HK-2 (cell line): ENCODE data around the gene WNK2.

ENCODE experiments used
- DNase-seq: peaks from one replicate; pipeline ENCODE4 v3.0.0-alpha.2; 2018; ENCODE audit not compliant: unreplicated experiment

Gene WNK2

GRCh38 chr9:93294011-93294410, 110.1 kb downstream of the WNK2 start:
- no peak for DNase-seq

GRCh38 chr9:93295031-93295430, 111.1 kb downstream of the WNK2 start:
- no peak for DNase-seq

- DNase-seq: no peak
Measured at GRCh38 chr9:93295456-93296076, 111.6 kb downstream of the WNK2 start.

- no peak for DNase-seq
Measured at GRCh38 chr9:93296889-93297480, 113.0 kb downstream of the WNK2 start.

GRCh38 chr9:93297659-93298497, 113.9 kb downstream of the WNK2 start:
- no peak for DNase-seq

GRCh38 chr9:93298498-93299417, 114.8 kb downstream of the WNK2 start:
- no peak for DNase-seq

GRCh38 chr9:93299418-93300174, 115.7 kb downstream of the WNK2 start:
- no peak for DNase-seq

DNA sequence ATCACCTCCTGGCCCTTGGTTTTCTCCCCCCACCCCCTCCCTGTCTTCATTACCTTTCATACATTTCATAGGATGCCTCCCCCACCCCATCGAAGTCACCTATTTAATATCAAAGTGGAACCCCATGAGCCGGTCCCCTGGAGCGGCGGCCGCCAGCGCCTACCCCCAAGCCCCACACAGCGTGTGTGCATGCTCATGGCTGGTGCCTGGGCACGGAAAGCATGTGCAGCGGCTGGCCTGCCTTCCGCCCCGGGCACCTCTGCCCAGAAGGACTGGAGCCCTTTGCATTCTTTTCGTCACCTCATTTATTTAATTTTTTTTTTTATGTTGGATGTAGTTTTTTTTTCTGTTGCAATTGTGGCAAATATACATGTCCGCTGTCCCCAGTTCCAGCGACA, 116.2 kb downstream of the WNK2 start:
- DNase-seq: no peak

DNA sequence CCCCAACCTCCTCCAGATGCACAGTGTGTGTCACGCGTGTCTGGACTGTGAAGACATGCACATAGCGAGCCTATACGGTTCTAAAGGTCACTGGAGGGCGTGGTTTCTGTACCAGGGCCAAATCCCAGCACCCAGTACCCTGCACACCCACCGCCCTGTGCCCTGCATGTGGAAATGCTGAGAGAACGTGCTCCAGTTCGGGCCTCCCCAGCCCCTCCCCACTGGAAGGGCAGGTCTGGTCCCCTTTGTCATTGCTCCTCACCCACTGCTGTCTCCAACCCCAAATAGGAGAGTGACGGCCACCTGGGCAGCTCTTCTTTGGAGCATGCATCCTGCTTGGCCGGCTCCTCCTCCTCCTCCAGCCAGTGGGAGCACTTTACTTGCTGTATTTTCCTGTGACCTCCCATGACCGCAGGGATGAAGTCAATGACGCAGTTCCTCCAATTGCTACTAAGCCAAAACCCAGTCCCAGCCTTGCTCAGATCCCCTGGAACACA, 116.7 kb downstream of the WNK2 start:
- no peak for DNase-seq

DNA sequence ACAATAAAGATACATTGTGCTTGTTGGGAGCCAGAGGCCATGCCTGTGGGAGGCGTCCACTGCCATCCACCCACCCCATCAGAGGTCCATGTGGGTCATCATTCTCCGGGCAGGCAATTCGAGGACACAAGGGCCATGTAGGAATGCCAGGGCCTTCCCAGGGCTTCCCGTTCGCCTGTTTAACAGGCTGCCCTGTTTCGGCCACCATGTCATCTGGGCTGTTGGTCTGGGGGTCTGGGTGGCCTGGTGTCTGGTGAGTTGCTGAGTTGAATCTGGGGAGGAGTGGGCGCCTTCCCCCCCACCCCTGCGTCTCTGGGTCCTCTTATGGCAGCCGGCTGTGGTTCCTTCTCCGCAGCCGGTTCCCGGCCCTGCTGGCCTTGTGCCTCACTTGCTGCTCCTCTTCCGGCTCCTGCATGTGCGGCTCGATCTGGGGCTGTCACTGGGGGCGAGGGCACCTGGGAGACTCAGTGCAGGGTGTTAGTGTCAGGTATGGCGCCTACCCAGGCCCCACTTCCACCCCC, 117.4 kb downstream of the WNK2 start:
- DNase-seq: no peak

DNA sequence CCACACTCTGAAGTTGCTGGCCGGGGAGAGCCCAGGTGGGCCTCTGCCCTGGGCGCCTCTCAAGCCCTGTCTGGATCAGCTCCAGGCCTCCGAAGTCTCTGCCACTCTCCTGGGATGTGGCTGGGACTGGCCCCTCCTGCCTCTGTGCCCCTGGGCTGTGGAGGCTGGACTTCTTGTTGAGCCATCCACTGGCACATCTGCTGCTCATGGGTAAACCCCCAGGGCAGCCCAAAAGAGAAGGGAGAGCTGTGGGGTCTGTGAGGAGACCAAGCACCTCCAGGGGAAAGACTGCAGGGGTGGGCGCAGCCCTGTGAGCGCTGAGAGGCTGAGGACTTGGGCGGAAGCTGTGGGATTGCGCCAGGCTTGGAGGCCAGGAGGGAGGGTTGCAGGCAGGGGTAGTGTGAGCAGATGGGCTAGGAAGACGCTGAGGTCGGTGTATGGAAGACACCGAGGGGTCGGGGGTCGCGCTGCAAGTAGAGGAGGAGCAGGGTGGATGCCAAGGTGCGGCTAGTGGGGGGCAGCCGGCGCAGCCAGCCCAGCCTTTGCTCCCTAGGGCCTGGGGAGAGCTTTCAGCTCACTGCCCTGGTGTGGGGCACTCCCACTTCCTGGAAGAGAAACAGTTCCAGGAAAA, 118.1 kb downstream of the WNK2 start:
- DNase-seq: no peak

DNA sequence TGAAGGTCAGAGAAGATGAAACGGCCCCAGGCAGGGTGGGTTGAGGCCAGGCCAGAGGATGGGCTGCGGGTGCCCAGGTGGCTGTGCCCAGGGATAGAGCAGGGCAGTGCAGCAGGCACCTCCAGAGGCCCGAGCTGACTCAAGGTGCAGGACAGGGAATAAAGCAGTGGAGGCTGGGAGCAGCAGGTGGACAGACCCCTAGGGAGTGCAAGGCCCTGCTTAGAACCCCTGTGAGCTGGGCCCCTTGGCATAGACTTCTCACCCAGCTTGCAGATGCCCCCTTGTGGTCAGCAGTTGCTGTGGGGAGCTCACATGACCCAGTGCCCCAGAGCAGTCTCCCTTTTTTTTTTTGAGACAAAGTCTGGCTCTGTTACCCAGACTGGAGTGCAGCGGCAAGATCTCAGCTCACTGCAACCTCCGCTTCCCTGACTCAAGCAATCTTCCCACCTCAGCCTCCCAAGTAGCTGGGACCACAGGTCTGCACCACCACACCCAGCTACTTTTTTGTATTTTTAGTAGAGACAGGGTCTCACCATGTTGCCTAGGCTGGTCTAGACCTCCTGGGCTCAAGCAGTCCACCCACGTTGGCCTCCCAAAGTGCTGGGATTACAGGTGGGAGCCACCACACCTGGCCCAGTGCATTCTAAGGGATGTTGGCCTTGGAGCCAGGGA, 118.8 kb downstream of the WNK2 start:
- peak; percentile 38 for DNase-seq

- DNase-seq: no peak
Measured at GRCh38 chr9:93303258-93303771, 119.4 kb downstream of the WNK2 start.

DNA sequence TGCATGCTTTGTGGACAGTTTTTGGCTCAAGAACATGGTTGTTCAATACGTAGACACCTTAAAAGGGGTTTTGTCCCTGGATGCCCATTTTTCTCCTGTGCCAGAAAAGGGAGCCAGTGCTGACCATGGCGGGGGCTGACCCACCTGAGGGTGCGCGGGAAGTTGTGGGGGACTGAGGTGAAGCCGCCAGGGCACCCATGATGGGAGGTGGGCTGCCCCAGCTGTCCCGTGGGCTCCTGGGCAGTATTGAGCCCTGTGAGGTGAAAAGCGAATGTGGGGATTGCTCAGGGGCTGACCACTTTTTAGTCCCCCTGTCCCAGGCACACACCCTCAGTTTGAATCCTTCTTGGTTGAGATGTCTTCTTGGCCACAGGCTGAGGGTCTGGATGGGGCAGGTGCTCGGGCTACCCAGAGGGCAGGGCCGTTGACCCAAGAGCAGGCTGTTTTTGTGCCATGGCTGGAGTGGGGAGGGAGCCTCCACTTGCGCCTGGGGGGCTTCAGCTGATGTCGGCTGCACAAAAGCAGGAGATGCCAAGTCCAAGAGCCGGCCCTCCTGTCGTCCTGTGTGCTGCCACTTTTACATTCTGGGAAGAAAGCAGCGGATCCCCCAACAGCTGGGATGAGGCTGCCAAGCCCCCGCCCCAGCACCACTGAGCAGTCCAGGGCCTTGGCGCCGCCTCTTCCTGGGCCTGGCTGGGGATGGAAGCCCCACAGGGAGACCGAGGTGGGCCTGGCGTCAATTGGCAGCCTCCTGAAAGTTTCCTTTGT, 120.1 kb downstream of the WNK2 start:
- DNase-seq: no peak

DNA sequence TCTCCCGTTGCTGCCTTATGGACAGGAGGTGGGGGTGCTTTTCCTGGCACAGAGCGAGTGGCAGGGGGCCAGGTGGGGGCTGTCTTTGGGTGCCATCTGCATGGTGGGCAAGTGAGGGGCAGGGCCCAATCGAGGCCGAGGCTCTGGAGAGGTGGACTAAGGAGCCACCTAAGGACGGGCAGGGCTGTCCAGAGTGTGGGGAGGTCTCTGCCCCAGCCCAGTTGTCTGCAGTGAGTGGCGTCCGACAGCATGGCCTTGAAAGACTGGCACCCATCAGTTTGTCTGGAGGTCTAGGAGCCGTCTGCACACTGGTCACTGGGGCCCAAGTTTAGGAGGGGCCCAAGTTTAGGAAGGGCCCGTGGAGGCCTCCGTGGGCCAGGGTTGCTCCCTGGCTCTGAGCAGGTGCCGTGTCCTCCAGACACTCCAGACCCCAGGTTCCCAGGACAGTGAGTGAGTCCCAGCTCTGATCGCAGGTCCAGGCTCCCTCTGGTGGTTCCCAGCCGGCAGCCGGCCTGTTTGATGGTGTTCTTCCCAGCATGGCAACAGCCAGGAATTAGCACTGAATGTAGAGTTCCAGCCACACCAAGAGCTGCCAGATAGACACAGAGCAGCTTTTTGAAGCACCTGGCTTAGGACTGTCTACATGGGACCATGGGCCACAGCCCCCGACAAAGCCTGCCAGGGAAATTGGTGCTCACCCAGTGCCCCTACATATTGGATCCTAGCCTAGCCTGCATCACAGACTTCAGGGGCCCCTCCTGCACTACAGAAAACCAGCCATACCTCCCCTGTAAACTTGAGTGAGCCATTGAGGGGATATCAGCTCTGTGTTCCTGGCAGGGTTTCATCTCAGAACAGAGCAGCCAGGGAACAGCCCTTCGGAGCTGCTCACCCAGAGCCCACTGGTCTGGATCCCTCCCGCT, 120.9 kb downstream of the WNK2 start:
- DNase-seq: peak; percentile 54

GRCh38 chr9:93305497-93306020, 121.6 kb downstream of the WNK2 start:
- no peak for DNase-seq

- DNase-seq: no peak
Measured at GRCh38 chr9:93306081-93306480, 122.1 kb downstream of the WNK2 start.
